Measurements from ENCODE around the gene KDM2A.

Gene KDM2A

GRCh38 chr11:67298786-67299185 is 179.7 kb downstream of the KDM2A start:
- no peak for DNase-seq (ENCODE audit: low spot score)
- in situ Hi-C loops (cut with MboI; ENCODE audit: low sequenced_read_pairs, unreplicated experiment) = no loop called here
- TF ChIP-seq CTCF (IDR thresholded peaks at IDR 0.05; ENCODE audit: borderline replicate concordance, control extremely low read depth, extremely low read depth, insufficient read depth, missing control alignments) = no peak

- DNase-seq (ENCODE audit: low spot score) = no peak
- TF ChIP-seq CTCF (IDR thresholded peaks at IDR 0.05; ENCODE audit: borderline replicate concordance, control extremely low read depth, extremely low read depth, insufficient read depth, missing control alignments) = no peak
- in situ Hi-C loops (cut with MboI; ENCODE audit: low sequenced_read_pairs, unreplicated experiment) = no loop called here
Observed at GRCh38 chr11:67299471-67300191, 180.6 kb downstream of the KDM2A start.

GRCh38 chr11:67300256-67300755 is 181.2 kb downstream of the KDM2A start:
- DNase-seq (ENCODE audit: low spot score) = no peak
- in situ Hi-C loops (cut with MboI; ENCODE audit: low sequenced_read_pairs, unreplicated experiment) = no loop called here
- no peak for TF ChIP-seq CTCF (IDR thresholded peaks at IDR 0.05; ENCODE audit: borderline replicate concordance, control extremely low read depth, extremely low read depth, insufficient read depth, missing control alignments)

- no peak for TF ChIP-seq CTCF (IDR thresholded peaks at IDR 0.05; ENCODE audit: borderline replicate concordance, control extremely low read depth, extremely low read depth, insufficient read depth, missing control alignments)
- in situ Hi-C loops (cut with MboI; ENCODE audit: low sequenced_read_pairs, unreplicated experiment) = no loop called here
- DNase-seq (ENCODE audit: low spot score) = no peak
Observed at GRCh38 chr11:67300756-67301312, 181.8 kb downstream of the KDM2A start.

GRCh38 chr11:67301313-67301921 is 182.4 kb downstream of the KDM2A start:
- in situ Hi-C loops (cut with MboI; ENCODE audit: low sequenced_read_pairs, unreplicated experiment) = no loop called here
- TF ChIP-seq CTCF (IDR thresholded peaks at IDR 0.05; ENCODE audit: borderline replicate concordance, control extremely low read depth, extremely low read depth, insufficient read depth, missing control alignments) = no peak
- DNase-seq (ENCODE audit: low spot score) = no peak

- no peak for TF ChIP-seq CTCF (IDR thresholded peaks at IDR 0.05; ENCODE audit: borderline replicate concordance, control extremely low read depth, extremely low read depth, insufficient read depth, missing control alignments)
- in situ Hi-C loops (cut with MboI; ENCODE audit: low sequenced_read_pairs, unreplicated experiment) = no loop called here
- DNase-seq (ENCODE audit: low spot score) = no peak
Observed at GRCh38 chr11:67301951-67302516, 183.0 kb downstream of the KDM2A start.
